HepG2 (cell line): Measurements from ENCODE around the gene MINDY1. TPM values are rescaled to one million over a fixed set of nuclear protein-coding genes. Genes with fewer than 3 reads are reported as not detected.

Experiments used
- ATAC-seq: fragments of 200-7000 bp; cut with Tn5 transposase; 3 replicates; pipeline ENCODE4 v1.9.1; 2020; ENCODE audit warnings: mild to moderate bottlenecking, moderate library complexity
- BruUV-seq: library from RNA; stranded (reverse); fragments of 400-500 nt; replicated peaks from 2 replicates; lab custom pipeline; 2021; lab: Mats Ljungman, UMichigan
- CTCF ChIA-PET: fragments of 300-600 bp; formaldehyde crosslinking; extraction: SDS; loops from one replicate; lab custom pipeline; 2021; ENCODE audit warnings: low total read pairs, inconsistent platforms, low intra/inter-chr PET ratio; lab: Yijun Ruan, JAX
- POLR2A ChIA-PET: fragments of 350-600 bp; sonication (Branson Sonifier 250); formaldehyde crosslinking; loops from one replicate; lab custom pipeline; 2020; ENCODE audit warnings: antibody characterized with exemption, inconsistent platforms; lab: Yijun Ruan, JAX
- DNase-seq: peaks from one replicate; pipeline ENCODE4 v3.0.0-alpha.2; 2015; ENCODE audit warnings: low spot score
- FAIRE-seq: peaks from 3 replicates; lab custom pipeline; 2011; peaks lifted over from hg19 to GRCh38; lab: Jason Lieb, UNC
- H2AFZ ChIP-seq: one replicate; pipeline ENCODE4 v1.6.1; 2011; ENCODE audit warnings: low read length, inconsistent platforms
- H3K27ac ChIP-seq: fragments of 300-600 bp; 3 replicates; pipeline ENCODE4 v1.8.0; 2011; ENCODE audit warnings: mixed run types, mild to moderate bottlenecking, mixed read lengths, low read length, inconsistent platforms; ENCODE audit not compliant: insufficient read depth; ENCODE audit errors: extremely low read length
- H3K27me3 ChIP-seq, 2 experiments: fragments of 200-600 bp in 1 of 2; 2 replicates in 1 of 2; 3 replicates in 1 of 2; pipeline versions ENCODE4 v1.6.0 to v1.8.0; 2011; ENCODE audit warnings: low read length in 2 of 2, mild to moderate bottlenecking in 2 of 2, moderate library complexity in 2 of 2, inconsistent platforms in 1 of 2; ENCODE audit not compliant: insufficient read depth in 2 of 2, control insufficient read depth in 1 of 2
- H3K36me3 ChIP-seq, 2 experiments: fragments of 200-600 bp in 1 of 2; replicated peaks in 1 of 2; 2 replicates in 1 of 2; 3 replicates in 1 of 2; pipeline versions ENCODE4 v1.5.1 to v1.8.0; 2011; ENCODE audit warnings: low read length in 2 of 2, inconsistent platforms in 1 of 2; ENCODE audit not compliant: insufficient read depth in 2 of 2, control insufficient read depth in 1 of 2
- H3K4me1 ChIP-seq: 2 replicates; pipeline ENCODE4 v1.5.1; 2012; ENCODE audit warnings: low read length, inconsistent platforms; ENCODE audit not compliant: insufficient read depth
- H3K4me2 ChIP-seq: 2 replicates; pipeline ENCODE4 v1.6.0; 2011; ENCODE audit warnings: low read depth, low read length, inconsistent platforms
- H3K4me3 ChIP-seq, 3 experiments: fragments of 200-600 bp in 1 of 3; sonication (generic), shearing (Covaris generic) in 1 of 3; replicated peaks in 1 of 3; 2 replicates each; pipeline ENCODE4 v1.5.1; 2011 to 2016; ENCODE audit warnings: low read length in 3 of 3, inconsistent platforms in 2 of 3, low read depth in 2 of 3, mild to moderate bottlenecking in 2 of 3, control low read depth in 1 of 3, mixed read lengths in 1 of 3; ENCODE audit not compliant: insufficient read depth in 1 of 3
- H3K79me2 ChIP-seq: one replicate; pipeline ENCODE4 v1.6.1; 2011; ENCODE audit warnings: low read length, inconsistent platforms; ENCODE audit not compliant: insufficient read depth
- H3K9ac ChIP-seq: 2 replicates; pipeline ENCODE4 v1.6.0; 2011; ENCODE audit warnings: mild to moderate bottlenecking, low read depth, low read length, inconsistent platforms; ENCODE audit not compliant: insufficient read depth
- H3K9me3 ChIP-seq: 2 replicates; pipeline ENCODE4 v1.5.1; 2012; ENCODE audit warnings: mild to moderate bottlenecking, low read length
- H4K20me1 ChIP-seq: 2 replicates; pipeline ENCODE4 v1.6.0; 2011; ENCODE audit warnings: inconsistent platforms, mild to moderate bottlenecking, low read length, moderate library complexity; ENCODE audit not compliant: insufficient read depth
- AGO2 ChIP-seq: fragments of 200-400 bp; formaldehyde crosslinking; optimal IDR thresholded peaks from 2 replicates; pipeline ENCODE3; 2017; ENCODE audit warnings: mild to moderate bottlenecking, low read depth, low read length, moderate library complexity
- ISX ChIP-seq: sonication (generic); formaldehyde crosslinking; conservative IDR thresholded peaks from 2 replicates; pipeline ENCODE4 v1.5.0; 2020; ENCODE audit warnings: missing genetic modification reagents
- JUNB ChIP-seq: sonication (generic); formaldehyde crosslinking; IDR thresholded peaks from 2 replicates; pipeline ENCODE4 v1.8.0; 2022; ENCODE audit warnings: missing genetic modification reagents, mild to moderate bottlenecking, borderline replicate concordance
- MIXL1 ChIP-seq: IDR thresholded peaks from 2 replicates; pipeline ENCODE4 v1.6.1; 2016
- RBFOX2 ChIP-seq: fragments of 200-400 bp; formaldehyde crosslinking; IDR thresholded peaks from 2 replicates; pipeline ENCODE4 v1.6.1; 2017; ENCODE audit warnings: low read depth, mild to moderate bottlenecking, low read length
- ZKSCAN5 ChIP-seq: sonication (generic); formaldehyde crosslinking; IDR thresholded peaks from 2 replicates; pipeline ENCODE4 v1.5.1; 2020; ENCODE audit warnings: mild to moderate bottlenecking, missing genetic modification reagents
- ZNF496 ChIP-seq: sonication (generic); formaldehyde crosslinking; IDR thresholded peaks from 2 replicates; pipeline ENCODE4 v1.8.1; 2023; ENCODE audit warnings: mild to moderate bottlenecking, moderate library complexity, missing genetic modification reagents; ENCODE audit not compliant: insufficient replicate concordance
- WGBS: methylation state at CpG from one replicate; pipeline ENCODE4 v1.1.6; 2017; ENCODE audit warnings: low lambda C conversion rate; 5-methylcytosine and 5-hydroxymethylcytosine counted together
- in situ Hi-C: cut with HindIII; loops from 2 replicates; pipeline ENCODE4 v1.10.0; 2017; ENCODE audit warnings: low pct_unique_long_range_greater_than_20kb; ENCODE audit not compliant: extremely low pct_ligation_motif_present
- intact Hi-C: fragments of 100-400 bp; cut with micrococcal nuclease; formaldehyde crosslinking; loops from one replicate; pipeline ENCODE4 v1.10.0; 2022; ENCODE audit not compliant: unreplicated experiment
- polyA plus RNA-seq, 8 experiments: library from polyadenylated mRNA; depleted of rRNA in 3 of 8; stranded (reverse) in 7 of 8; unstranded in 1 of 8; fragments of >200 nt; fragmentation: Illumina TruSeq in 4 of 8; extraction: Trizol in 4 of 8; gene quantifications; 2 replicates each; pipeline versions ENCODE4 v1.2.1 to v1.2.3, GENCODE V29; 2011 to 2016; ENCODE audit warnings: low read depth in 4 of 8, missing spikeins in 1 of 8, mixed read lengths in 1 of 8; ENCODE audit not compliant: insufficient read depth in 1 of 8
- total RNA-seq, 5 experiments: library from RNA; depleted of rRNA; stranded (reverse); fragments of >200 nt; fragmentation: Illumina TruSeq; extraction: Trizol; gene quantifications; 2 replicates each; pipeline ENCODE4 v1.2.3, GENCODE V29; 2016; ENCODE audit warnings: low read depth in 1 of 5
- TF ChIP-seq, protein P1 (sequence below): sonication (generic); formaldehyde crosslinking; IDR thresholded peaks from 2 replicates; pipeline ENCODE4 v1.5.0; 2020; ENCODE audit warnings: mild to moderate bottlenecking, missing genetic modification reagents, moderate library complexity
- TF ChIP-seq, protein P2 (sequence below): sonication (generic); formaldehyde crosslinking; IDR thresholded peaks from 2 replicates; pipeline ENCODE4 v1.8.0; 2022; ENCODE audit warnings: mild to moderate bottlenecking, missing genetic modification reagents, borderline replicate concordance
- TF ChIP-seq, protein P3 (sequence below): sonication (generic); formaldehyde crosslinking; IDR thresholded peaks from 2 replicates; pipeline ENCODE4 v1.9.0; 2021; ENCODE audit warnings: missing genetic modification reagents, mild to moderate bottlenecking, borderline replicate concordance

The MINDY1 gene
- total and polyA plus RNA-seq, 2 of the 13 experiments (the other 11 are each of a cell fraction or from before 2014, with no cell fraction given), result 11.1 to 15.0 TPM

DNA sequence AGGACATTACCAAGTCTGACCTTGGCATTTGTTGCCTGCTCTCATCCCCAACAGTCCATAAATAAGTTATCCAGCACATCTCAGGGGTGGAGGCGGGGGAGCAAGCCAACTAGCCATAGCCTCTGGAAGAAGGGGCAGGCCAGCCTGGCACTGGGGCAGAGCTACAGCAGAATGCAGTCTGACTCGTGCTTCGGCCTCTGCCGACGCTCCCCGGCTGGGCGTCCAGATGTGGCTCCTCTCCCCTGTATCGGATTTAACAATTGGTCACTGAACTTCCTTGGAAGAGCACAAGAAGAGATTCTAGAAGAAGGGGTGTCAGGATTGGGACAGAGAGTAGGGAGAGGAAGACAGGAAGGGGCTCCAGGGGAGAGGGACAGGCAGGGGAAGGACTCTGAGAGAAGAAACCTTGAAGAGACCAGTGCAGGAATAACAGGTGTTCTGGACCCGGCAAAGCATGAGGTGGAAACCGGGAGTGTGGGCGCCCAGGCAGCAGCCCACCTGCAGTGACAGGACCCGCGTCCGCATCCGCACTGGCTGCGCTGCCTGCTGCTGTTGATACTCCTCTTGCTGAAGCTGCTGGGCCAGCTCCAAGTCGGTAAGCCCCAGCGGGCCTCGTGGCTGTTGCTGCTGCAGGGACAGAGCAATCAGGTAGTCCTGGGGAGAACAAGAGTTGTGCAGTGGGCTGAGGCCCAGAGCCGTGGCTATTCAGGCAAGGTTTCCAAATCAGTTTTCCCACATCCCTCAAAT, 9.4 kb downstream of the MINDY1 start:
- H3K4me2 ChIP-seq, result no peak overlapping the region
- ATAC-seq, result no peak

DNA sequence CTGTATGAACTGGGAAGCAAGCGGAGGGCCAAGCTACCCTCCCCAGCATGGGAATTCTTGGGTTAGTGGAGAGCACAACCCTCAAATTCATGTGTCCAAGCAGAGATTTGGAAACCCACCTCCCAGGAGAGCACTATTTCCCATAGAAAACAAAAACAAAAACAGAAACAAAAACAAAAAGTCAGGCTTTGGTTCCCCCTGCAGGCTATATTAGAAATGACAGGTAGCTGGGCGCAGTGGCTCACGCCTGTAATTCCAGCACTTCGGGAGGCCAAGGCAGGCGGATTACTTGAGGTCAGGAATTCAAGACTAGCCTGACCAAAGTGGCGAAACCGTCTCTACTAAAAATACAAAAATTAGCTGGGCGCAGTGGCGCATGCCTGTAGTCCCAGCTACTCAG, 10.8 kb downstream of the MINDY1 start:
- Histone ChIP-seq H3K9me3 (no peaks in the 10 kb centered on the region), H3K4me1 (peaks cover 20% of the 10 kb centered on the region), H3K4me3 (no peak overlapping the region), H3K9ac (no peak overlapping the region), H3K79me2 (no peaks in the 10 kb centered on the region), H4K20me1 (no peaks in the 10 kb centered on the region), H3K27ac (no peak overlapping the region), H3K36me3 (peaks cover 11 to 25% of the 10 kb centered on the region in 2 experiments; a peak in 4 of 5 replicates), H3K4me2 (no peak overlapping the region), H2AFZ (no peak overlapping the region), H3K27me3 (no peaks in the 10 kb centered on the region)
- DNase-seq (no peak), ATAC-seq (peak; percentile 52), FAIRE-seq (peak; percentile 82)
- intact Hi-C loops, result no loop called here
- ChIA-PET CTCF (interaction anchor here (2.0 kb wide), 1 partner anchor 16 kb away, joined by 24 read pairs; no protein-coding TSS in a partner anchor), POLR2A (interaction anchor here (0.6 to 5.6 kb wide), 7 partner anchors 10 to 194 kb away, joined by 3 to 55 read pairs (median 6); partner anchors contain the start of genes ANXA9, MINDY1 and VPS72)
- in situ Hi-C loops, result no loop called here
- 59% methylated on average over 9 of the region's 9 CpGs for WGBS
- no TSS peak for BruUV-seq
- no peak for TF ChIP-seq ISX (CRISPR knock-in tag)
- no peak for TF ChIP-seq JUNB (CRISPR knock-in tag)
- TF ChIP-seq, protein P1, sequence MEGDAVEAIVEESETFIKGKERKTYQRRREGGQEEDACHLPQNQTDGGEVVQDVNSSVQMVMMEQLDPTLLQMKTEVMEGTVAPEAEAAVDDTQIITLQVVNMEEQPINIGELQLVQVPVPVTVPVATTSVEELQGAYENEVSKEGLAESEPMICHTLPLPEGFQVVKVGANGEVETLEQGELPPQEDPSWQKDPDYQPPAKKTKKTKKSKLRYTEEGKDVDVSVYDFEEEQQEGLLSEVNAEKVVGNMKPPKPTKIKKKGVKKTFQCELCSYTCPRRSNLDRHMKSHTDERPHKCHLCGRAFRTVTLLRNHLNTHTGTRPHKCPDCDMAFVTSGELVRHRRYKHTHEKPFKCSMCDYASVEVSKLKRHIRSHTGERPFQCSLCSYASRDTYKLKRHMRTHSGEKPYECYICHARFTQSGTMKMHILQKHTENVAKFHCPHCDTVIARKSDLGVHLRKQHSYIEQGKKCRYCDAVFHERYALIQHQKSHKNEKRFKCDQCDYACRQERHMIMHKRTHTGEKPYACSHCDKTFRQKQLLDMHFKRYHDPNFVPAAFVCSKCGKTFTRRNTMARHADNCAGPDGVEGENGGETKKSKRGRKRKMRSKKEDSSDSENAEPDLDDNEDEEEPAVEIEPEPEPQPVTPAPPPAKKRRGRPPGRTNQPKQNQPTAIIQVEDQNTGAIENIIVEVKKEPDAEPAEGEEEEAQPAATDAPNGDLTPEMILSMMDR (CRISPR knock-in tag), result peak; percentile 73
- no peak for TF ChIP-seq ZNF496 (CRISPR knock-in tag)
- TF ChIP-seq ZKSCAN5 (CRISPR knock-in tag), result no peak
- TF ChIP-seq MIXL1 (CRISPR knock-in tag), result 0 out of 2 replicates have a peak, but pooled peaks have one; percentile 13
- TF ChIP-seq, protein P2, sequence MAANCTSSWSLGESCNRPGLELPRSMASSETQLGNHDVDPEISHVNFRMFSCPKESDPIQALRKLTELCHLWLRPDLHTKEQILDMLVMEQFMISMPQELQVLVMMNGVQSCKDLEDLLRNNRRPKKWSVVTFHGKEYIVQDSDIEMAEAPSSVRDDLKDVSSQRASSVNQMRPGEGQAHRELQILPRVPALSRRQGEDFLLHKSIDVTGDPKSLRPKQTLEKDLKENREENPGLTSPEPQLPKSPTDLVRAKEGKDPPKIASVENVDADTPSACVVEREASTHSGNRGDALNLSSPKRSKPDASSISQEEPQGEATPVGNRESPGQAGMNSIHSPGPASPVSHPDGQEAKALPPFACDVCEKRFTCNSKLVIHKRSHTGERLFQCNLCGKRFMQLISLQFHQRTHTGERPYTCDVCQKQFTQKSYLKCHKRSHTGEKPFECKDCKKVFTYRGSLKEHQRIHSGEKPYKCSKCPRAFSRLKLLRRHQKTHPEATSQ (CRISPR knock-in tag), result no peak

More for the DNA sequence above, 9.4 kb downstream of the MINDY1 start:
- no peak for DNase-seq
- intact Hi-C loops (no loop called here), in situ Hi-C loops (no loop called here)
- POLR2A ChIA-PET, result interaction anchor here (0.6 to 5.6 kb wide), 4 partner anchors 9 to 18 kb away, joined by 3 to 55 read pairs (median 28); partner anchors contain the start of genes ANXA9 and MINDY1
- CTCF ChIA-PET, result no interaction called here
- peaks cover 31% of the 10 kb centered on the region for H3K4me1 ChIP-seq
- TF ChIP-seq AGO2 (peak; percentile 60), RBFOX2 (0 out of 2 replicates have a peak, but pooled peaks have one; percentile 48)
- TF ChIP-seq, protein P3, sequence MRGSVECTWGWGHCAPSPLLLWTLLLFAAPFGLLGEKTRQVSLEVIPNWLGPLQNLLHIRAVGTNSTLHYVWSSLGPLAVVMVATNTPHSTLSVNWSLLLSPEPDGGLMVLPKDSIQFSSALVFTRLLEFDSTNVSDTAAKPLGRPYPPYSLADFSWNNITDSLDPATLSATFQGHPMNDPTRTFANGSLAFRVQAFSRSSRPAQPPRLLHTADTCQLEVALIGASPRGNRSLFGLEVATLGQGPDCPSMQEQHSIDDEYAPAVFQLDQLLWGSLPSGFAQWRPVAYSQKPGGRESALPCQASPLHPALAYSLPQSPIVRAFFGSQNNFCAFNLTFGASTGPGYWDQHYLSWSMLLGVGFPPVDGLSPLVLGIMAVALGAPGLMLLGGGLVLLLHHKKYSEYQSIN (CRISPR knock-in tag), result no peak
- no peak overlapping the region for H3K27ac ChIP-seq
- no peaks in the 10 kb centered on the region for H3K9me3 ChIP-seq
- peaks cover 12 to 34% of the 10 kb centered on the region in 2 experiments; a peak in 4 of 5 replicates for H3K36me3 ChIP-seq
- no peaks in the 10 kb centered on the region for H4K20me1 ChIP-seq
- H2AFZ ChIP-seq, result no peak overlapping the region
- no peak overlapping the region for H3K4me3 ChIP-seq
- no peak overlapping the region for H3K9ac ChIP-seq
- no peak for FAIRE-seq
- no peaks in the 10 kb centered on the region for H3K79me2 ChIP-seq
- no TSS peak for BruUV-seq
- H3K27me3 ChIP-seq, result no peaks in the 10 kb centered on the region
- WGBS, result 92% methylated on average over 9 of the region's 20 CpGs
